T47D (cell line): ENCODE results near the gene DDX24.

Experiments used
- DNase-seq, 2 experiments: peaks; one replicate each; pipeline versions ENCODE4 v3.0.0 to v3.0.0-alpha.2; 2011 to 2012; ENCODE audit warnings: low read depth in 1 of 2, low spot score in 1 of 2
- JUND ChIP-seq: IDR thresholded peaks from 2 replicates; pipeline ENCODE4 v1.6.1; 2012; ENCODE audit warnings: low read depth
- in situ Hi-C: cut with HindIII; loops from 2 replicates; pipeline ENCODE4 v1.10.0; 2016; ENCODE audit warnings: low sequenced_read_pairs, low pct_unique_long_range_greater_than_20kb

The DDX24 gene

GRCh38 chr14:94026889-94027469 is 54.0 kb downstream of the DDX24 start:
- no peak for TF ChIP-seq JUND
- in situ Hi-C loops: no loop called here

GRCh38 chr14:94026173-94026888 is 54.7 kb downstream of the DDX24 start, which contains the start of gene OTUB2:
OTUB2 (plus strand) TSS chr14:94026340; CDS start chr14:94026538, 198 bp downstream.
- in situ Hi-C loops: no loop called here

More at GRCh38 chr14:94026889-94027469, 54.0 kb downstream of the DDX24 start:
- DNase-seq: no peak

GRCh38 chr14:94025720-94026119 is 55.3 kb downstream of the DDX24 start:
- in situ Hi-C loops: no loop called here
- TF ChIP-seq JUND: no peak
- no peak for DNase-seq

More at GRCh38 chr14:94026173-94026888, 54.7 kb downstream of the DDX24 start, which contains the start of gene OTUB2:
- no peak for TF ChIP-seq JUND
- DNase-seq: peak; percentile 100

DNA sequence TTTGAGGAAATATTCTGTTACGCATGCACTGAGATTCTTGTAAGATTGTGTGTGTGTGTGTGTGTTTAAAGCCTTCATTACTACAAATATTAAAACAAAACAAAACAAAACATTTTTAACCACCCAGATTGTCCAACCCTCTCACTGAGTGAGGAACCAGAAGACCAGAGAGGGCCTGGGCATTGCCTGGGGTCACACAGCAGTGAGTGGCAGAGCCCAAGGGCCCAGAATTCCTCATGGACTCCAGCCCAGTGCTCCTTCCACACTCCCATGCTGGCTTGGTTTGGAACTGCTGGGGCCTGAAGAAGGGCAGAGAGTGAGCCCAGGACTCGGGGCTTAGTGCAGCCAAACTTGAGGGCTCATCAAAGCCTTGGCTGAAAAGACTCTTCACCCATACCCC is 56.5 kb downstream of the DDX24 start:
- DNase-seq: no peak
- no peak for TF ChIP-seq JUND
- in situ Hi-C loops: no loop called here

GRCh38 chr14:94022532-94023411 is 58.2 kb downstream of the DDX24 start:
- TF ChIP-seq JUND: no peak
- in situ Hi-C loops: no loop called here
- DNase-seq: no peak

DNA sequence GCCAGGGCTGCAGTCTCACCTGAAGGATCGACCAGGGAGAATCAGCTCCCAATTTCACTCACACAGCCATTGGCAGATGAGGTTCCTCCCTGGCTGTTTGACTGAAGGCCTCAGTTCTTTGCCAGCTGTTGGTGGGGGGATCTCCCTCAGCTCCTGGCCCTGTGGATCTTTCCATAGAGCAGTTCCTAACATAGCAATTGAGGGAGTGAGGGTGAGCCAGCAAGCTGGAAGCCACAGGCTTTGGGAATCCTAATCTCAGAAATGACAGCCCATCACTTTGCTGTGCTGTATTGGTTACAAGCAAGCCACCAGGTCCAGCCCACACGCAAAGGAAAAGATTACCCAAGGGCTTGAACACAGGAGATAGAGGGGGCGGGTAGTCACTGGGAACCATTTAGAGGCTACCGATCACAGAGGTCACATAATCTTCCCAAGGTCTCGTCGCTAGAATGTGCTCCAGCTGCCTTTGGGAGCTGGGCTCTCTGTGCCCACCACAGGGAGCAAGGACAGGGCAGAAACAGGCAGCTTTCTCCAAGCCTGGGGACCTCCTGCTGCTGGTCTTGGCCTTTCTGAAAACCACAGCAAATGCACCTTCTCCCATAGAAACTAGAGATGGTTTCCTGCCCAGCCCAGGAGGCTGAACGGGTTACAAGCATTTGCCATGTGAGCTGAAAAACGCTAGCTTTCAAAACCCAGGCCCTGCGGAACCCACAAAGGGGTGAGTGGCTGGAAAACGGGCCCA is 59.4 kb downstream of the DDX24 start:
- in situ Hi-C loops: no loop called here
- no peak for TF ChIP-seq JUND
- DNase-seq: no peak

DNA sequence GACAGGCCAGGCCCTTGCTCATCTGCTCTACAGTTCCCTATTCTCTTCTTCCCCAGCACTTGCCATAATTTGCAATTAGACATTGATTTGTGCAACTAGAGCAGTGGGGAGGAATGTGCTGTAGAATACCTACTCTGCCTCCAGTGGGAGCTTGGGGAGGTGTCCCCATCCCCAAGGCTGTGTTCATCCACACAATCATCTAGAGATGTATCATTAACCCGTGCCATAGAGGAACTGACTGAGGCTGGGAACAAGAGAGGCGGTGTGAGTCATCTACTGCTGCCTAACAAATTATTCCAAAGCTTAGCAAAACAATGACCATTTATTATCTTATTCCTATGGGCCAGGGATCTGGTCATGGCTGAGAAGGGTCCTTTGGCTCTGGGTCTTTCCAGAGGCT is 60.0 kb downstream of the DDX24 start:
- DNase-seq: no peak
- no peak for TF ChIP-seq JUND
- in situ Hi-C loops: no loop called here

- DNase-seq: no peak
- in situ Hi-C loops: no loop called here
- TF ChIP-seq JUND: no peak
Observed at GRCh38 chr14:94020267-94020666, 60.7 kb downstream of the DDX24 start.

DNA sequence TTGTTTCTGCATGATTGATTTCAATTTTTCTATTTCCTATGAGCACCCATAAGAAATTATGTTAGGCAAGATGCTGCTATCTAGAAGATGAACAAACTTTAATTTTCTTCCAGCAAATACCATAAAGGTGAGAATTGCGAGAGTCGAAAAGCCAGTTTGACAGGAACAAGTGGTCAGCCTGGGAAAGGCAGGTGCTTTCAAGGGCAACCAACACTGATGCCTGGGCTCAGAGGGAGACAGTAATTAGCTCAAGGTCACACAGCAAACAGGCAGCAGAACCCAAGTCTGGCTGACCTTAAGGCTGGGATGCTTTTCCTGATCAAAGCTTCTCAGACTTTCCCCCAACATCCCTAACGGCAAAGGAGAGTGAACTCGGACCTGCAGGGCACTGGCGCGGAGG is 61.7 kb downstream of the DDX24 start:
- TF ChIP-seq JUND: no peak
- DNase-seq: peak; percentile 54 to 79
- in situ Hi-C loops: no loop called here

DNA sequence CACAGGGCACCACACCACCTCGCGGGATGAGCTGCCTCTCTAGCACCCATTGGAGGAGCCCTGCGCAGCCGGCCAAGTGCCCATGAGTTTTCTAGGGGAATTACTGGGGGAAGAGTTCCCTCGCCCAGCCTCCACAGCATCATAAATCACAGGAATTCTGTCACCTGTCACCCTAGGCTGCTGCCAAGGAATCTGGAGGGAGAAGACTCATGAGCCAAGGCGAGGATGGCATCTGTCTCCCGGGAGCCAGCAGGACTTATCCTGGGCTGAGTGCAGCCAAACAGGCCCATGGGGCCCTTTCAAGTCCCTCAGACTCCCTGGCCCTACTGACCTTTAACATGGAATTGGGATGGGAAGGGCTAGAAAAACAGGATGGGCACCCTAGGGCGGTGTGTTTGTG is 62.7 kb downstream of the DDX24 start:
- no peak for TF ChIP-seq JUND
- DNase-seq: no peak
- in situ Hi-C loops: no loop called here

GRCh38 chr14:94016446-94016976 is 64.5 kb downstream of the DDX24 start:
- no peak for DNase-seq
- in situ Hi-C loops: no loop called here
- no peak for TF ChIP-seq JUND

DNA sequence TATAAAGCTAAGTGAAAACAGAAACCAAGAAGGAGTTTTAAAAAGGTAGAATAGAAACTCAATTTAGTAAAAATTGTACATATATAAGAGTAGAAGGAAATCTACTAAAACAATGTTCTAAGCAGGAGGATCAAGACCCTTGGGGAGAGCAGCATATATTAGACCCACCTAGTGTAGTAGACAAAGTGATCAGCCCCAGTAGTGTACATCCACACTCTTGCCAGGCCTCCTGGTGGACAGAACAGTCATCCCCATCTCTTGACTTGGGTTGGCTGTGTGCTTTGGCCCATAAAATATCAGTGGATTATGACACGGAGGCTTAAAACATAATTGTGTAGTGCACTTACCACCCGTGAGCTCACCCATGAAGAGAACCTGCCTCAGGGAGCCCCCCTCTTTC is 65.8 kb downstream of the DDX24 start:
- in situ Hi-C loops: no loop called here
- no peak for DNase-seq
- no peak for TF ChIP-seq JUND
